NCI-H69 (cell line): Measurements from ENCODE around the gene MSN.
"Not testable (repeated sequence)": the region's sequence is repeated elsewhere in the genome, so short reads cannot be mapped to it uniquely, and the experiment has no call there.

Source experiments
- DNase-seq: peaks from one replicate; lab custom pipeline; 2025; lab: John Stamatoyannopoulos, UW

Gene MSN

GRCh38 chrX:65720381-65720964, 53.0 kb downstream of the MSN start:
- no peak for DNase-seq

- DNase-seq, result no peak
These were observed 56.3 kb downstream of the MSN start for GRCh38 chrX:65723706-65724105.

GRCh38 chrX:65726715-65727114, 59.3 kb downstream of the MSN start:
- DNase-seq, result no peak

- DNase-seq, result no peak
These were observed 64.3 kb downstream of the MSN start for GRCh38 chrX:65731684-65732289.

- no peak for DNase-seq
These were observed 73.5 kb downstream of the MSN start for GRCh38 chrX:65740909-65741308.

- no peak for DNase-seq
These were observed 74.4 kb downstream of the MSN start for GRCh38 chrX:65741823-65742222.

- DNase-seq, result no peak
These were observed 77.5 kb downstream of the MSN start for GRCh38 chrX:65744965-65745364.

- no peak for DNase-seq
These were observed 78.0 kb downstream of the MSN start for GRCh38 chrX:65745427-65745826.

GRCh38 chrX:65745992-65746391, 78.5 kb downstream of the MSN start:
- no peak for DNase-seq

- DNase-seq, result no peak
These were observed 83.4 kb downstream of the MSN start for GRCh38 chrX:65750674-65751469.

- no peak for DNase-seq
These were observed 84.1 kb downstream of the MSN start for GRCh38 chrX:65751519-65751918.

GRCh38 chrX:65752294-65752693, 84.8 kb downstream of the MSN start:
- DNase-seq, result no peak

GRCh38 chrX:65755786-65756185, 88.3 kb downstream of the MSN start:
- DNase-seq, result no peak

GRCh38 chrX:65757943-65758342, 90.5 kb downstream of the MSN start:
- no peak for DNase-seq

GRCh38 chrX:65758505-65758904, 91.1 kb downstream of the MSN start:
- DNase-seq, result no peak

GRCh38 chrX:65759525-65759924, 92.1 kb downstream of the MSN start:
- not testable (repeated sequence) for DNase-seq

- DNase-seq, result no peak
These were observed 102.3 kb downstream of the MSN start for GRCh38 chrX:65769564-65770292.

- DNase-seq, result no peak
These were observed 105.4 kb downstream of the MSN start for GRCh38 chrX:65772842-65773241.

GRCh38 chrX:65781845-65782244, 114.4 kb downstream of the MSN start:
- DNase-seq, result no peak

GRCh38 chrX:65783746-65784145, 116.3 kb downstream of the MSN start:
- no peak for DNase-seq
